GM15510 (cell line): Measurements from ENCODE around the gene NBAS.

Experiments used
- POLR2A ChIP-seq: IDR thresholded peaks from 3 replicates; pipeline ENCODE4 v1.6.1; 2011; ENCODE audit warnings: borderline replicate concordance; ENCODE audit not compliant: insufficient read length; ENCODE audit errors: extremely low read depth

The NBAS gene

GRCh38 chr2:15147591-15147990 lies 413.5 kb downstream of the NBAS start:
- no peak for TF ChIP-seq POLR2A

GRCh38 chr2:15146960-15147359 lies 414.2 kb downstream of the NBAS start:
- no peak for TF ChIP-seq POLR2A

- TF ChIP-seq POLR2A = no peak
Observed at GRCh38 chr2:15145919-15146318, 415.2 kb downstream of the NBAS start.

- TF ChIP-seq POLR2A = no peak
Observed at GRCh38 chr2:15145046-15145817, 415.9 kb downstream of the NBAS start.

GRCh38 chr2:15142069-15142689 lies 419.0 kb downstream of the NBAS start:
- peak; percentile 36 for TF ChIP-seq POLR2A

GRCh38 chr2:15141211-15141610 lies 419.9 kb downstream of the NBAS start:
- TF ChIP-seq POLR2A = no peak

GRCh38 chr2:15136639-15137038 lies 424.5 kb downstream of the NBAS start:
- no peak for TF ChIP-seq POLR2A

GRCh38 chr2:15134957-15135356 lies 426.2 kb downstream of the NBAS start:
- TF ChIP-seq POLR2A = no peak

GRCh38 chr2:15133461-15133860 lies 427.7 kb downstream of the NBAS start:
- TF ChIP-seq POLR2A = no peak

GRCh38 chr2:15128846-15129245 lies 432.3 kb downstream of the NBAS start:
- TF ChIP-seq POLR2A = no peak

- TF ChIP-seq POLR2A = no peak
Observed at GRCh38 chr2:15127876-15128275, 433.3 kb downstream of the NBAS start.

GRCh38 chr2:15127301-15127700 lies 433.8 kb downstream of the NBAS start:
- no peak for TF ChIP-seq POLR2A

GRCh38 chr2:15126373-15126772 lies 434.8 kb downstream of the NBAS start:
- no peak for TF ChIP-seq POLR2A

- no peak for TF ChIP-seq POLR2A
Observed at GRCh38 chr2:15122915-15123314, 438.2 kb downstream of the NBAS start.

- TF ChIP-seq POLR2A = no peak
Observed at GRCh38 chr2:15120631-15121030, 440.5 kb downstream of the NBAS start.

GRCh38 chr2:15119722-15120175 lies 441.4 kb downstream of the NBAS start:
- TF ChIP-seq POLR2A = no peak
